K562 (cell line): ENCODE data around the gene SON. TPM values are rescaled to one million over a fixed set of nuclear protein-coding genes. Genes with fewer than 3 reads are reported as not detected.

Experiments
- AFF4 ChIP-seq: sonication (generic); formaldehyde crosslinking; IDR thresholded peaks from 2 replicates; pipeline ENCODE4 v1.8.0; 2023; ENCODE audit warnings: mild to moderate bottlenecking, missing genetic modification reagents
- ARID1B ChIP-seq: fragments of 450-650 bp; IDR thresholded peaks from 2 replicates; pipeline ENCODE4 v1.6.1; 2016; ENCODE audit warnings: antibody characterized with exemption, mild to moderate bottlenecking, inconsistent platforms
- CBX5 ChIP-seq: IDR thresholded peaks from 2 replicates; pipeline ENCODE4 v1.6.1; 2014; ENCODE audit warnings: low read depth, borderline replicate concordance
- DPF2 ChIP-seq: fragments of 450-650 bp; IDR thresholded peaks from 2 replicates; pipeline ENCODE4 v1.6.1; 2016
- GATA2 ChIP-seq: sonication (generic); formaldehyde crosslinking; IDR thresholded peaks from 2 replicates; pipeline ENCODE4 v1.4.0; 2020; ENCODE audit warnings: mild to moderate bottlenecking, missing genetic modification reagents
- MAFF ChIP-seq: IDR thresholded peaks from 2 replicates; pipeline ENCODE4 v1.6.1; 2012; ENCODE audit warnings: low read length, improper control_type of control experiment
- MBD1 ChIP-seq: fragments of 250-450 bp; sonication (Bioruptor Pico); IDR thresholded peaks from 2 replicates; pipeline ENCODE4 v1.8.0; 2022; ENCODE audit warnings: inconsistent platforms
- MBD2 ChIP-seq: sonication (generic); IDR thresholded peaks from 2 replicates; pipeline ENCODE4 v1.6.1; 2016; ENCODE audit warnings: low read depth, borderline replicate concordance
- MEIS2 ChIP-seq: fragments of 450-650 bp; IDR thresholded peaks from 2 replicates; pipeline ENCODE4 v1.6.1; 2014; ENCODE audit warnings: mild to moderate bottlenecking; ENCODE audit not compliant: partially characterized antibody
- NR2F6 ChIP-seq: fragments of 450-650 bp; formaldehyde crosslinking; IDR thresholded peaks from 2 replicates; pipeline ENCODE4 v1.4.0; 2020; ENCODE audit warnings: mild to moderate bottlenecking
- RREB1 ChIP-seq: fragments of 250-450 bp; sonication (Bioruptor Pico); IDR thresholded peaks from 2 replicates; pipeline ENCODE4 v1.4.0; 2020
- SIN3A ChIP-seq, 2 experiments: fragments of 150-350 bp in 1 of 2; IDR thresholded peaks; 2 replicates each; pipeline ENCODE4 v1.6.1; 2011 to 2016; ENCODE audit warnings: borderline replicate concordance in 2 of 2, low read depth in 2 of 2, low read length in 2 of 2, mild to moderate bottlenecking in 2 of 2, moderate library complexity in 2 of 2; ENCODE audit not compliant: control insufficient read depth in 1 of 2
- SPI1 ChIP-seq: IDR thresholded peaks from 2 replicates; pipeline ENCODE4 v1.6.1; 2011; ENCODE audit warnings: low read depth, low read length, control low read depth, borderline replicate concordance
- TAF1 ChIP-seq: IDR thresholded peaks from 2 replicates; pipeline ENCODE4 v1.6.1; 2011; ENCODE audit warnings: mild to moderate bottlenecking, low read length, moderate library complexity; ENCODE audit not compliant: insufficient read depth, control insufficient read depth, severe bottlenecking; ENCODE audit errors: extremely low read depth
- TBP ChIP-seq: optimal IDR thresholded peaks from 2 replicates; pipeline ENCODE3; 2011; ENCODE audit warnings: low read depth, low read length, improper control_type of control experiment
- TCF7L2 ChIP-seq: fragments of 150-350 bp; IDR thresholded peaks from 2 replicates; pipeline ENCODE4 v1.6.1; 2016; ENCODE audit warnings: low read depth, mild to moderate bottlenecking, low read length, moderate library complexity
- THRAP3 ChIP-seq: fragments of 450-650 bp; IDR thresholded peaks from 2 replicates; pipeline ENCODE4 v1.6.1; 2016; ENCODE audit warnings: mild to moderate bottlenecking, inconsistent platforms, borderline replicate concordance
- polyA plus RNA-seq, 8 experiments: library from polyadenylated mRNA; depleted of rRNA in 4 of 8; stranded (reverse) in 5 of 8; unstranded in 3 of 8; fragments of >200 nt; fragmentation: Nextera tagmentation in 2 of 8; fragmentation: Illumina TruSeq in 1 of 8; extraction: Ambion mirVana in 2 of 8; extraction: Trizol in 1 of 8; gene quantifications; 2 replicates each; pipeline versions ENCODE4 v1.2.1 to v1.2.3, GENCODE V29; 2011 to 2014; ENCODE audit warnings: inconsistent platforms in 1 of 8, missing spikeins in 1 of 8
- total RNA-seq, 7 experiments: library from RNA; depleted of rRNA in 6 of 7; stranded (reverse); fragments of >200 nt in 6 of 7; fragmentation: Illumina TruSeq in 2 of 7; extraction: Trizol in 2 of 7; gene quantifications; 2 replicates each; pipeline versions ENCODE4 v1.2.1 to v1.2.3, GENCODE V29; 2011 to 2021; ENCODE audit warnings: low replicate concordance in 1 of 7

The SON gene
- total and polyA plus RNA-seq, 9 of the 15 experiments (the other 6 are each of a cell fraction or from before 2014, with no cell fraction given) = 105 to 742 (median 187) TPM

GRCh38 chr21:33578959-33579542, 36.2 kb downstream of the SON start (continued):
- TF ChIP-seq MBD1 (CRISPR knock-in tag) = no peak
- no peak for TF ChIP-seq CBX5
- TF ChIP-seq MBD2 = no peak
- TF ChIP-seq GATA2 (CRISPR knock-in tag) = no peak
- no peak for TF ChIP-seq RREB1
- peak; percentile 92 for TF ChIP-seq MAFF
- TF ChIP-seq THRAP3 = 0 out of 2 replicates have a peak, but pooled peaks have one; percentile 17
- TF ChIP-seq TAF1 = no peak
- no peak for TF ChIP-seq SPI1
- TF ChIP-seq TBP = no peak
- TF ChIP-seq AFF4 (CRISPR knock-in tag) = no peak
- TF ChIP-seq NR2F6 = no peak
- TF ChIP-seq TCF7L2 = no peak
- TF ChIP-seq MEIS2 = no peak
- TF ChIP-seq DPF2 = 0 out of 2 replicates have a peak, but pooled peaks have one; percentile 26
- no peak for TF ChIP-seq SIN3A (IDR thresholded peaks at IDR 0.05; ENCODE audit: borderline replicate concordance in 2 of 2, control insufficient read depth in 1 of 2, low read depth in 2 of 2, low read length in 2 of 2)
- TF ChIP-seq ARID1B = 0 out of 2 replicates have a peak, but pooled peaks have one; percentile 7
